HEK293 (cell line): ENCODE data around the gene YJU2.
A peak's percentile ranks its signal among the peaks of the same experiment; 100 is the strongest.

Experiments
- ATF2 ChIP-seq: fragments of 450-650 bp; formaldehyde crosslinking; IDR thresholded peaks from 2 replicates; pipeline ENCODE4 v1.5.1; 2016; ENCODE audit warnings: missing biosample characterization, missing genetic modification characterization, low read depth
- EGR2 ChIP-seq: fragments of 450-650 bp; formaldehyde crosslinking; IDR thresholded peaks from 2 replicates; pipeline ENCODE4 v1.5.1; 2016; ENCODE audit warnings: low read depth, missing biosample characterization, missing genetic modification characterization
- GFI1B ChIP-seq: fragments of 450-650 bp; formaldehyde crosslinking; IDR thresholded peaks from 2 replicates; pipeline ENCODE4 v1.5.1; 2016; ENCODE audit warnings: missing biosample characterization, missing genetic modification characterization
- GLI4 ChIP-seq: fragments of 450-650 bp; formaldehyde crosslinking; IDR thresholded peaks from 2 replicates; pipeline ENCODE4 v1.5.1; 2016; ENCODE audit warnings: missing biosample characterization, missing genetic modification characterization
- HOXC10 ChIP-seq: sonication (generic); formaldehyde crosslinking; IDR thresholded peaks from 2 replicates; pipeline ENCODE4 v1.8.1; 2023; ENCODE audit warnings: mild to moderate bottlenecking, missing genetic modification reagents
- MEIS1 ChIP-seq: sonication (generic); formaldehyde crosslinking; IDR thresholded peaks from 2 replicates; pipeline ENCODE4 v1.8.1; 2022; ENCODE audit warnings: missing genetic modification reagents, mild to moderate bottlenecking, borderline replicate concordance
- PATZ1 ChIP-seq: fragments of 450-650 bp; formaldehyde crosslinking; IDR thresholded peaks from 2 replicates; pipeline ENCODE4 v1.5.1; 2016; ENCODE audit warnings: missing biosample characterization, missing genetic modification characterization
- ZNF10 ChIP-seq: fragments of 450-650 bp; formaldehyde crosslinking; IDR thresholded peaks from 2 replicates; pipeline ENCODE4 v1.5.1; 2017; ENCODE audit warnings: missing biosample characterization, missing genetic modification characterization
- ZNF140 ChIP-seq: fragments of 450-650 bp; formaldehyde crosslinking; IDR thresholded peaks from 2 replicates; pipeline ENCODE4 v1.5.1; 2016; ENCODE audit warnings: missing biosample characterization, missing genetic modification characterization
- ZNF239 ChIP-seq: fragments of 450-650 bp; formaldehyde crosslinking; IDR thresholded peaks from 2 replicates; pipeline ENCODE4 v1.5.1; 2016; ENCODE audit warnings: missing biosample characterization, missing genetic modification characterization
- ZNF280C ChIP-seq: fragments of 450-650 bp; formaldehyde crosslinking; IDR thresholded peaks from 2 replicates; pipeline ENCODE4 v1.5.1; 2016; ENCODE audit warnings: missing biosample characterization, missing genetic modification characterization
- ZNF324 ChIP-seq: fragments of 450-650 bp; formaldehyde crosslinking; IDR thresholded peaks from 2 replicates; pipeline ENCODE4 v1.5.1; 2016; ENCODE audit warnings: missing biosample characterization, missing genetic modification characterization
- ZNF37A ChIP-seq: fragments of 450-650 bp; IDR thresholded peaks from 2 replicates; pipeline ENCODE4 v1.5.1; 2018; ENCODE audit warnings: missing biosample characterization, missing genetic modification characterization
- ZNF433 ChIP-seq: fragments of 450-650 bp; formaldehyde crosslinking; IDR thresholded peaks from 2 replicates; pipeline ENCODE4 v1.5.1; 2016; ENCODE audit warnings: missing biosample characterization, missing genetic modification characterization, low read depth
- ZNF501 ChIP-seq: fragments of 450-650 bp; formaldehyde crosslinking; IDR thresholded peaks from 2 replicates; pipeline ENCODE4 v1.5.1; 2016; ENCODE audit warnings: missing biosample characterization, missing genetic modification characterization
- ZNF514 ChIP-seq: fragments of 450-650 bp; formaldehyde crosslinking; IDR thresholded peaks from 2 replicates; pipeline ENCODE4 v1.5.1; 2016; ENCODE audit warnings: missing biosample characterization, missing genetic modification characterization
- ZNF600 ChIP-seq: fragments of 450-650 bp; formaldehyde crosslinking; IDR thresholded peaks from 2 replicates; pipeline ENCODE4 v1.5.1; 2016; ENCODE audit warnings: missing biosample characterization, missing genetic modification characterization
- ZNF677 ChIP-seq: fragments of 450-650 bp; IDR thresholded peaks from 2 replicates; pipeline ENCODE4 v1.5.0; 2018; ENCODE audit warnings: missing biosample characterization, mild to moderate bottlenecking, missing genetic modification characterization, moderate library complexity
- ZNF791 ChIP-seq: fragments of 450-650 bp; formaldehyde crosslinking; IDR thresholded peaks from 2 replicates; pipeline ENCODE4 v1.5.1; 2016; ENCODE audit warnings: missing biosample characterization, missing genetic modification characterization
- ZNF837 ChIP-seq: fragments of 450-650 bp; formaldehyde crosslinking; IDR thresholded peaks from 2 replicates; pipeline ENCODE4 v1.5.1; 2016; ENCODE audit warnings: missing biosample characterization, missing genetic modification characterization
- ZSCAN30 ChIP-seq: fragments of 450-650 bp; IDR thresholded peaks from 2 replicates; pipeline ENCODE4 v1.5.1; 2018; ENCODE audit warnings: missing biosample characterization, mild to moderate bottlenecking, missing genetic modification characterization, moderate library complexity
- ZSCAN5A ChIP-seq: fragments of 450-650 bp; formaldehyde crosslinking; IDR thresholded peaks from 2 replicates; pipeline ENCODE4 v1.5.1; 2016; ENCODE audit warnings: missing biosample characterization, missing genetic modification characterization
- TF ChIP-seq, protein P1 (sequence below): fragments of 450-650 bp; formaldehyde crosslinking; IDR thresholded peaks from 2 replicates; pipeline ENCODE4 v1.5.1; 2017; ENCODE audit warnings: missing biosample characterization, missing genetic modification characterization
- TF ChIP-seq, protein P2 (sequence below): fragments of 450-650 bp; formaldehyde crosslinking; IDR thresholded peaks from 2 replicates; pipeline ENCODE4 v1.5.1; 2017; ENCODE audit warnings: missing biosample characterization, missing genetic modification characterization

Gene YJU2

GRCh38 chr19:4229179-4229931 is 17.5 kb upstream of the YJU2 start, which contains the start of gene EBI3 (continued):
- TF ChIP-seq ATF2 (tag by site-specific recombination) (no peak), ZNF677 (no peak), GLI4 (tag by site-specific recombination) (no peak), PATZ1 (tag by site-specific recombination) (0 out of 2 replicates have a peak, but pooled peaks have one; percentile 57), ZNF10 (tag by site-specific recombination) (no peak), MEIS1 (no peak), ZNF280C (no peak), ZNF324 (no peak), ZNF140 (no peak), ZNF600 (tag by site-specific recombination) (no peak), ZNF501 (no peak), ZNF837 (tag by site-specific recombination) (no peak), ZSCAN30 (no peak), ZNF239 (tag by site-specific recombination) (no peak), ZNF37A (tag by site-specific recombination) (no peak), GFI1B (tag by site-specific recombination) (no peak), ZNF791 (tag by site-specific recombination) (no peak), EGR2 (tag by site-specific recombination) (peak; percentile 77), HOXC10 (no peak), ZNF514 (tag by site-specific recombination) (no peak), ZNF433 (tag by site-specific recombination) (no peak), ZSCAN5A (tag by site-specific recombination) (no peak)
- TF ChIP-seq, protein P1, sequence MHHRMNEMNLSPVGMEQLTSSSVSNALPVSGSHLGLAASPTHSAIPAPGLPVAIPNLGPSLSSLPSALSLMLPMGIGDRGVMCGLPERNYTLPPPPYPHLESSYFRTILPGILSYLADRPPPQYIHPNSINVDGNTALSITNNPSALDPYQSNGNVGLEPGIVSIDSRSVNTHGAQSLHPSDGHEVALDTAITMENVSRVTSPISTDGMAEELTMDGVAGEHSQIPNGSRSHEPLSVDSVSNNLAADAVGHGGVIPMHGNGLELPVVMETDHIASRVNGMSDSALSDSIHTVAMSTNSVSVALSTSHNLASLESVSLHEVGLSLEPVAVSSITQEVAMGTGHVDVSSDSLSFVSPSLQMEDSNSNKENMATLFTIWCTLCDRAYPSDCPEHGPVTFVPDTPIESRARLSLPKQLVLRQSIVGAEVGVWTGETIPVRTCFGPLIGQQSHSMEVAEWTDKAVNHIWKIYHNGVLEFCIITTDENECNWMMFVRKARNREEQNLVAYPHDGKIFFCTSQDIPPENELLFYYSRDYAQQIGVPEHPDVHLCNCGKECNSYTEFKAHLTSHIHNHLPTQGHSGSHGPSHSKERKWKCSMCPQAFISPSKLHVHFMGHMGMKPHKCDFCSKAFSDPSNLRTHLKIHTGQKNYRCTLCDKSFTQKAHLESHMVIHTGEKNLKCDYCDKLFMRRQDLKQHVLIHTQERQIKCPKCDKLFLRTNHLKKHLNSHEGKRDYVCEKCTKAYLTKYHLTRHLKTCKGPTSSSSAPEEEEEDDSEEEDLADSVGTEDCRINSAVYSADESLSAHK (tag by site-specific recombination) = no peak
- TF ChIP-seq, protein P2, sequence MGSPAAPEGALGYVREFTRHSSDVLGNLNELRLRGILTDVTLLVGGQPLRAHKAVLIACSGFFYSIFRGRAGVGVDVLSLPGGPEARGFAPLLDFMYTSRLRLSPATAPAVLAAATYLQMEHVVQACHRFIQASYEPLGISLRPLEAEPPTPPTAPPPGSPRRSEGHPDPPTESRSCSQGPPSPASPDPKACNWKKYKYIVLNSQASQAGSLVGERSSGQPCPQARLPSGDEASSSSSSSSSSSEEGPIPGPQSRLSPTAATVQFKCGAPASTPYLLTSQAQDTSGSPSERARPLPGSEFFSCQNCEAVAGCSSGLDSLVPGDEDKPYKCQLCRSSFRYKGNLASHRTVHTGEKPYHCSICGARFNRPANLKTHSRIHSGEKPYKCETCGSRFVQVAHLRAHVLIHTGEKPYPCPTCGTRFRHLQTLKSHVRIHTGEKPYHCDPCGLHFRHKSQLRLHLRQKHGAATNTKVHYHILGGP = no peak
